HFFc6 (cell line): ENCODE measurements around the gene PINLYP. TPM values are rescaled to one million over a fixed set of nuclear protein-coding genes. Genes with fewer than 3 reads are reported as not detected.
A peak's percentile ranks its signal among the peaks of the same experiment; 100 is the strongest.

ENCODE experiments used
- DNase-seq: peaks from one replicate; pipeline ENCODE4 v3.0.0-alpha.2; 2018
- H3K27ac Mint-ChIP-seq: 2 replicates; pipeline ENCODE4 v1.8.0; 2020; ENCODE audit warnings: mild to moderate bottlenecking, mixed read lengths
- H3K27me3 Mint-ChIP-seq: 2 replicates; pipeline ENCODE4 v1.8.0; 2021; ENCODE audit warnings: mild to moderate bottlenecking, moderate library complexity, mixed read lengths; ENCODE audit not compliant: insufficient read depth
- H3K36me3 Mint-ChIP-seq: 2 replicates; pipeline ENCODE4 v1.8.0; 2021; ENCODE audit warnings: low read depth, mixed read lengths
- H3K4me1 Mint-ChIP-seq: 2 replicates; pipeline ENCODE4 v1.8.0; 2020; ENCODE audit warnings: low read depth, mixed read lengths
- H3K4me3 Mint-ChIP-seq: 2 replicates; pipeline ENCODE4 v1.8.0; 2020; ENCODE audit warnings: mild to moderate bottlenecking, moderate library complexity, mixed read lengths
- H3K9me3 Mint-ChIP-seq: 2 replicates; pipeline ENCODE4 v1.8.0; 2020; ENCODE audit warnings: mild to moderate bottlenecking, mixed read lengths
- CTCF ChIP-seq: fragments of 200-600 bp; sonication (generic); IDR thresholded peaks from 2 replicates; pipeline ENCODE4 v1.5.0; 2021; ENCODE audit warnings: antibody characterized with exemption, mild to moderate bottlenecking
- total RNA-seq, 6 experiments: library from RNA; stranded (reverse); fragmentation: NEBNext Ultra II Directional; extraction: Animal tissue kit (Norgen Biotek cat#: 25700); gene quantifications; 2 replicates in 1 of 6; 3 replicates in 5 of 6; pipeline ENCODE4 v1.2.3, GENCODE V29; 2021

Gene PINLYP
- total RNA-seq, 6 experiments from 2014 or later = 0.23 to 0.61 TPM; not detected in 4

GRCh38 chr19:43594710-43595604 lies 19.4 kb downstream of the PINLYP start:
- Mint-ChIP-seq H3K27ac (peak overlapping the region; percentile 99), H3K4me1 (peaks cover 26% of the 10 kb centered on the region), H3K27me3 (peaks cover 5% of the 10 kb centered on the region), H3K36me3 (peaks cover 22% of the 10 kb centered on the region), H3K4me3 (peak overlapping the region; percentile 94), H3K9me3 (no peaks in the 10 kb centered on the region)
- TF ChIP-seq CTCF = peak; percentile 90
- DNase-seq = peak; percentile 41

GRCh38 chr19:43595605-43595998 lies 20.0 kb downstream of the PINLYP start:
- no peak for TF ChIP-seq CTCF
- H3K27me3 Mint-ChIP-seq = peaks cover 5% of the 10 kb centered on the region
- H3K4me1 Mint-ChIP-seq = peaks cover 26% of the 10 kb centered on the region
- peak overlapping the region; percentile 99 for H3K27ac Mint-ChIP-seq
- no peaks in the 10 kb centered on the region for H3K9me3 Mint-ChIP-seq
- peaks cover 18% of the 10 kb centered on the region for H3K36me3 Mint-ChIP-seq
- H3K4me3 Mint-ChIP-seq = peak overlapping the region; percentile 94
- peak; percentile 13 for DNase-seq

- peaks cover 5% of the 10 kb centered on the region for H3K27me3 Mint-ChIP-seq
- H3K36me3 Mint-ChIP-seq = peaks cover 14% of the 10 kb centered on the region
- peak within 1 kb of the TSS; percentile 94 for H3K4me3 Mint-ChIP-seq
- peak; percentile 99 for DNase-seq
- TF ChIP-seq CTCF = peak; percentile 54
- H3K9me3 Mint-ChIP-seq = no peaks in the 10 kb centered on the region
- peaks cover 26% of the 10 kb centered on the region for H3K4me1 Mint-ChIP-seq
- peak within 1 kb of the TSS; percentile 99 for H3K27ac Mint-ChIP-seq
These were observed 20.6 kb downstream of the PINLYP start, which contains the start of the genes IRGQ and ZNF576 for GRCh38 chr19:43595999-43596841. Gene IRGQ (minus strand): TSS chr19:43596134. CDS start chr19:43595338, 796 bp downstream. Gene ZNF576 (plus strand): TSS chr19:43596595. CDS start chr19:43597109, 514 bp downstream.

- no peak for TF ChIP-seq CTCF
- Mint-ChIP-seq H3K9me3 (no peaks in the 10 kb centered on the region), H3K4me3 (peak overlapping the region; percentile 94), H3K27ac (peak overlapping the region; percentile 99), H3K27me3 (peaks cover 5% of the 10 kb centered on the region), H3K4me1 (peaks cover 26% of the 10 kb centered on the region), H3K36me3 (peaks cover 14% of the 10 kb centered on the region)
- no peak for DNase-seq
These were observed 21.4 kb downstream of the PINLYP start for GRCh38 chr19:43596842-43597461.

- peaks cover 14% of the 10 kb centered on the region for H3K36me3 Mint-ChIP-seq
- H3K9me3 Mint-ChIP-seq = no peaks in the 10 kb centered on the region
- H3K4me1 Mint-ChIP-seq = peaks cover 26% of the 10 kb centered on the region
- TF ChIP-seq CTCF = no peak
- DNase-seq = no peak
- peak overlapping the region; percentile 99 for H3K27ac Mint-ChIP-seq
- H3K4me3 Mint-ChIP-seq = peak overlapping the region; percentile 94
- peaks cover 5% of the 10 kb centered on the region for H3K27me3 Mint-ChIP-seq
These were observed 22.3 kb downstream of the PINLYP start for GRCh38 chr19:43597876-43598275.
